PC-3 (cell line): ENCODE data around the gene CNTNAP2.

Experiments used
- CTCF ChIP-seq: fragments of 300-600 bp; sonication (generic); conservative IDR thresholded peaks from 2 replicates; pipeline ENCODE4 v1.5.1; 2017; ENCODE audit warnings: antibody characterized with exemption, low read depth, mild to moderate bottlenecking, low read length
- EZH2 ChIP-seq: fragments of 300-600 bp; sonication (generic); IDR thresholded peaks from one replicate; pipeline ENCODE4 v1.6.1; 2017; ENCODE audit warnings: antibody characterized with exemption, mild to moderate bottlenecking, low read length; ENCODE audit not compliant: unreplicated experiment
- EZH2phosphoT487 ChIP-seq: fragments of 300-600 bp; sonication (generic); IDR thresholded peaks from 2 replicates; pipeline ENCODE4 v1.6.1; 2018; ENCODE audit warnings: mild to moderate bottlenecking, antibody characterized with exemption, low read length, borderline replicate concordance

DNA sequence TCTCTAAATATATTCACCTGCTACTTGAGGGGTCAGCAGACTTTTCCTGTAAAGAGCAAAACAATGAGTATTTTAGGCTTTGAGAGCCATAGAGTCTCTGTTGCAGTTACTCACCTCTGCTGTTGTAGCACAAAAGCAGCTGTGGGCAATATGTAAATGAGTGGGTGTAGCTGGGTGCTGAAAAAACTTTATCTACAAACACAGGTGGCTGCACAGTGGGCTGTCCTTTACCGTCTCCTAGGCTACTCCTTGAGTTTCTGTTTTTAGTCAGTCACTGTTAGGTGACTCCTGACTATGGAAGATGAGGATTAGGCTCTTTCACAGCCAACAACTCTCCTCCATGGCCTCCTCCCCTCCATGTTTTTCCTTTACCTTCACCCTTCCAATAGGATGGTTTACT, 2187.9 kb downstream of the CNTNAP2 start:
- no peak for TF ChIP-seq EZH2phosphoT487
- TF ChIP-seq CTCF = no peak
- TF ChIP-seq EZH2 = no peak
